Colonic mucosa (tissue), 4 donors: ENCODE results near the gene CCDC63. TPM values are rescaled to one million over a fixed set of nuclear protein-coding genes. Genes with fewer than 3 reads are reported as not detected.

Source experiments
- DNase-seq: peaks from one replicate; pipeline ENCODE4 v3.0.0-alpha.2; 2020
- H3K27ac ChIP-seq: fragments of 200-600 bp; one replicate; pipeline ENCODE4 v1.8.0; 2021
- H3K27me3 ChIP-seq: fragments of 200-600 bp; one replicate; pipeline ENCODE4 v1.8.0; 2021
- H3K36me3 ChIP-seq: fragments of 200-600 bp; one replicate; pipeline ENCODE4 v1.8.0; 2021
- H3K4me1 ChIP-seq: fragments of 200-600 bp; one replicate; pipeline ENCODE4 v1.8.0; 2021; ENCODE audit warnings: mild to moderate bottlenecking
- H3K4me3 ChIP-seq: fragments of 200-600 bp; one replicate; pipeline ENCODE4 v1.8.0; 2021
- H3K9ac ChIP-seq, 2 donors: one replicate each; pipeline ENCODE4 v1.7.0; 2013; ENCODE audit warnings: control low read depth in 2 of 2, low read depth in 2 of 2, low read length in 2 of 2
- H3K9me3 ChIP-seq: fragments of 200-600 bp; one replicate; pipeline ENCODE4 v1.8.0; 2021
- CTCF ChIP-seq: fragments of 200-600 bp; IDR thresholded peaks from one replicate; pipeline ENCODE4 v1.8.0; 2022; ENCODE audit warnings: antibody characterized with exemption, mild to moderate bottlenecking
- intact Hi-C: fragments of 100-400 bp; cut with DNase I; formaldehyde crosslinking; loops from one replicate; pipeline ENCODE4 v1.14.1; 2022
- total RNA-seq, 2 donors: library from RNA; stranded (reverse); fragmentation: NEBNext Ultra II Directional in 1 of 2; extraction: Animal tissue kit (Norgen Biotek cat#: 25700) in 1 of 2; gene quantifications; one replicate each; pipeline ENCODE4 v1.2.1, GENCODE V29; 2021
- donor health status: healthy.
- donor health status: DM: no; HTN: no; CAD: no.
- donor health status: DM: no; HTN: no; CAD: no.

Gene CCDC63
- total RNA-seq, 2 donors from 2014 or later: not detected

GRCh38 chr12:110841007-110841406 is 5.8 kb upstream of the CCDC63 start:
- no peak overlapping the region for H3K4me3 ChIP-seq
- no peak overlapping the region for H3K27ac ChIP-seq
- intact Hi-C loops: no loop called here
- no peaks in the 10 kb centered on the region for H3K36me3 ChIP-seq
- DNase-seq: no peak
- H3K27me3 ChIP-seq: no peaks in the 10 kb centered on the region
- no peaks in the 10 kb centered on the region for H3K4me1 ChIP-seq
- no peak for TF ChIP-seq CTCF
- H3K9me3 ChIP-seq: no peaks in the 10 kb centered on the region
- no peak overlapping the region for H3K9ac ChIP-seq

GRCh38 chr12:110844131-110844530 is 2.7 kb upstream of the CCDC63 start:
- Histone ChIP-seq H3K4me3 (no peak overlapping the region), H3K27ac (no peak overlapping the region), H3K36me3 (no peaks in the 10 kb centered on the region), H3K9me3 (no peaks in the 10 kb centered on the region), H3K9ac (no peak overlapping the region), H3K27me3 (no peaks in the 10 kb centered on the region), H3K4me1 (no peaks in the 10 kb centered on the region)
- no peak for TF ChIP-seq CTCF
- no peak for DNase-seq
- intact Hi-C loops: no loop called here

DNA sequence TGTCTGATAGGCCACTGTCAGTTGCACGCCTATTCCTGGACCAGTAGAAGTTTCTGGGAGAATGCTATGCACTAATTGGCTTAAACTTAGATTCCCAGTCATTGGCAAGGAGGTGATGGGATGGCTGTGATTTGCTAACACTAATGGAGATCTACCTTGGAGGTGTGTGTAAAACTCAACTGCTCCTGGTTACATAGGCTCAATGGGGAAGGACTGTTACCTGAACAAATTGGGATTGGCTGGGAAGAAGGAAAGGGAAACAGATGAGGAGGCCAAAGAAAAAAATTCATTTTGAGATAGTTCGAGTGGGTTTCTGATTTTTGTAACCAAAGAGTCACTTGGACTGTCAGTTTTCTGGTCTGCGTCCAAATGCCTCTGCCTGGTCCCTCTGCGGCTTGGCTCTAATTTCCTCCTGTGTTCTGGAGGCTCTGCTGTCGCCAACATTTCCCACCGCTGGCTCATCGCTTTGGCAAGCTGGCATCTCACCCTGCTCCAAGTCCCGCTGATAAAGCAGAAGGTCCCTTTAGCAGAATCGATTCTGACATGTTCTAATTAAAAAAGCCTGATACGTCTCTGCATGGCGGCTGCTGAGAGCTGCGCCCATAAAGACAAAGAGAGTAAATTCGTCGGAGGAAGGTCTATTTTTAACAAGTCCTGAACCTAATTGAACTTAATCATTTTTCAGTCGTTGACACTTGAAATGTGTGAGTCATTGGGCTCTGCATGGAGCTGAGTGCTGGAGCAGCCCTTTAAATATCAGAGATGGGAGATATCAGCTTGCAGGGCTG is 2.0 kb upstream of the CCDC63 start:
- no peaks in the 10 kb centered on the region for H3K27me3 ChIP-seq
- H3K4me1 ChIP-seq: no peaks in the 10 kb centered on the region
- H3K9ac ChIP-seq: no peak overlapping the region
- no peak for TF ChIP-seq CTCF
- no peak overlapping the region for H3K4me3 ChIP-seq
- no peaks in the 10 kb centered on the region for H3K36me3 ChIP-seq
- no peak for DNase-seq
- intact Hi-C loops: no loop called here
- H3K9me3 ChIP-seq: no peaks in the 10 kb centered on the region
- no peak overlapping the region for H3K27ac ChIP-seq

DNA sequence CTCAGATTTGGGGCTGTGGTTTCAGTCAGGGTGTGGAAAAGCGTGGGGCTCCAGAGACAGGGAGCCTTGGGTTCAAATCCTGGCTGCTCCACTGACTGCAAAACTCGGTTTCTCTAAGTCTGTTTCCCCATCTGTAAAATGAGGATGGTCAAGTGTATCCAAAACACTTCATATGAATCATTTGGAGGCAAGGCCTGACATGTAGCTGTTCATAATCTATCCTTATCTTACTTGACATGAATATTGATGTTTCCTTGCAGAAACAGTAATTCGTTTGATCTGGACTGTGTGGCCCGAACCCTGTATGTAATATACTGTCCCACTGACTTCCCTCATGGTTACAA is 1.5 kb upstream of the CCDC63 start:
- H3K27me3 ChIP-seq: no peaks in the 10 kb centered on the region
- no peak overlapping the region for H3K4me3 ChIP-seq
- H3K36me3 ChIP-seq: no peaks in the 10 kb centered on the region
- H3K27ac ChIP-seq: no peak overlapping the region
- TF ChIP-seq CTCF: no peak
- H3K9ac ChIP-seq: no peak overlapping the region
- no peak for DNase-seq
- H3K9me3 ChIP-seq: no peaks in the 10 kb centered on the region
- intact Hi-C loops: no loop called here
- no peaks in the 10 kb centered on the region for H3K4me1 ChIP-seq

GRCh38 chr12:110848314-110848923 is 1.6 kb downstream of the CCDC63 start:
- Histone ChIP-seq H3K36me3 (no peaks in the 10 kb centered on the region), H3K27me3 (no peaks in the 10 kb centered on the region), H3K27ac (no peak overlapping the region), H3K4me3 (no peak overlapping the region), H3K9ac (no peak overlapping the region), H3K9me3 (no peaks in the 10 kb centered on the region), H3K4me1 (no peaks in the 10 kb centered on the region)
- intact Hi-C loops: no loop called here
- TF ChIP-seq CTCF: no peak
- no peak for DNase-seq
